NCI-H526 (cell line): ENCODE measurements around the gene RHEX.
"Not testable (repeated sequence)": the region's sequence is repeated elsewhere in the genome, so short reads cannot be mapped to it uniquely, and the experiment has no call there.

Experiments used
- DNase-seq, 2 experiments: peaks; one replicate each; lab custom pipeline; 2025; lab: John Stamatoyannopoulos, UW

RHEX gene

DNA sequence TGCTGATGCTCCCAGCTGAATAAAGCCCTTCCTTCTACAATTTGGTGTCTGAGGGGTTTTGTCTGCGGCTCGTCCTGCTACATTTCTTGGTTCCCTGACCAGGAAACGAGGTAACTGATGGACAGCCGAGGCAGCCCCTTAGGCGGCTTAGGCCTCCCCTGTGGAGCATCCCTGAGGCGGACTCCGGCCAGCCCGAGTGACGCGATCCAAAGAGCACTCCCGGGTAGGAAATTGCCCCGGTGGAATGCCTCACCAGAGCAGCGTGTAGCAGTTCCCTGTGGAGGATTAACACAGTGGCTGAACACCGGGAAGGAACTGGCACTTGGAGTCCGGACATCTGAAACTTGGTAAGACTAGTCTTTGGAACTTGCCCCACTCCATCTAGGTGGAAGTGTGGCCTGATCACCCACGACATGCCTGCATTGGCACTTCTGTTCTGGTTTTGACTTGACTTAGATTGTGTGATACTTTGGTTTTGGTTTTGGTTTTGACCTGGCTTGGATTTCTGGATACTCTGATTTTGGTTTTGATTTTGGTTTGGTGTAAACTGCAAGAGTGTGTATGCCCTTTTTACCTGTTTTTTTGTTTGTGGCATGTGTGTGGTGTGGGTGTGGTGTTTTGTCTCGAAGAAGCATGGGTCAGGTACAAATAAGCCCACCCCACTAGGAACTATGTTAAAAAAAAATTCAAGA lies at the start of gene RHEX:
TSS of gene RHEX (plus strand) at position 255 of the 692 bp plus-strand sequence. CDS start 44,656 bp downstream, outside the sequence.
- not testable (repeated sequence) for DNase-seq

DNA sequence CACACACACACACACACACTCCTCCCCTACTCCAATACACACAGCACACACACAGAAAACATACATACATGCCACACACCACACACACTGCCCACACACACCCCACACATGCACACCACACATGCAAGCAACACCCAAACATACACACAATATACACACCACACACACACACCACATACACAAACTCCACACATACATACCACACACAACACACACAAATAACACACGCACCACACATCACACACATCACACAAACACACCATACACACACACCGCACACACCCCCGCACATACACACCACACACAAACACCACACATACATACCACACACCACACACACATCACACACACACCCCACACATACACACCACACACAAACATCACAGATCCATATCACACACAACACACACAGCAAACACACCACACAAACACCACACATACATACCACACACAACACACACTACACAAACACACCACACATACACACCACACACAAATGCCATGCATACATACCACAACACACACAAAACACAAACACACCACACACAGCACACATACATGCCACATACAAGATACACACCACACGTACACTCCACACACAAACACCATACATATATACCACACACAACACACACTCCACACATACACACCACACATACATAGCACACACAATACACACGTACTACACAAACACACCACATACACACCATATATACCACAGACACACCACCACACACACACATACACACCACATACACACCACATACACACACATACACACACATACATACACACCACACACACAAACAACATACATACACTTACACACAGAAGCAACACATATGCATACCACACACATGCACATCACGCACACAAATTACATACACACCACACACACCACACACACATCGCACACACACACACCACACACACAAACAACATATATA lies 48.8 kb upstream of the RHEX start:
- DNase-seq = no peak

DNA sequence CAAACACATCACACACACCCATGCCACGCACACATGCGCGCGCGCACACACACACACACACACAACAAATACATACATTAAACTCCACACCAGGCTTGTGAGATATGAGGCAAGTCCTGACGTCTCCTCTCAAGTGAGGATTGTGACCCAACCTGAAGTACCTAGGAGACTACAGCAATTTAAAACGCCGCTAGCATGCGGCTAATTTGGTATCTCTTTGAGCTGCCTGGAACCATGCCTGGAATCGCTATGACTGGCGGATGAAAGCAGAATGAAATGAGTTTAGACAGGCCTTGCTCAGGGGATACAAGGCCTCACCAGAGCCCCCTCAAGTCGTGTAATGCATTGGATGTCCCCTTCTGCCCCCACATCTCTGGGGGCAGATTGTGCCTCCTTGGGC lies 48.1 kb upstream of the RHEX start:
- no peak for DNase-seq

DNA sequence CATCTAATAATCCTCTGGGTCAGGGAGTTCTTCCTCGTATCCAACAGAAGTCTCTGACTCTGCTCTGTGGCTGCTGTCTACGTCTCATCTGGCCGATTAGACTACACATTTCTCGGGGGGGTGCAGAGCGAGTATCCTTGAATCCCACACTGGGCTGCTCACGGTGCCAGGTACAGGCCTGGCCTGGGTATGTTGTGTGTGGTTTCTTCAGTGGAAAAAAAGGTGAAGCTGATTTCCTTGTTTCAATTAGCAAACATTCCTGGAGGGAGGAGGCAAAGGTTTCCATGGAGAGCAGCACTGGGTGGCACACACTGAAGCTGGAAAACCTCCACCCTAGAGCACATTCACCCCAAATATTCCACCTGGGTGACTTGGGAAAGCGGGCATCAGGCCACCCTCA lies 47.7 kb upstream of the RHEX start:
- no peak for DNase-seq

GRCh38 chr1:206005778-206006180 lies 47.2 kb upstream of the RHEX start:
- DNase-seq = no peak

- DNase-seq = no peak
Observed at GRCh38 chr1:206006946-206007345, 46.0 kb upstream of the RHEX start.

DNA sequence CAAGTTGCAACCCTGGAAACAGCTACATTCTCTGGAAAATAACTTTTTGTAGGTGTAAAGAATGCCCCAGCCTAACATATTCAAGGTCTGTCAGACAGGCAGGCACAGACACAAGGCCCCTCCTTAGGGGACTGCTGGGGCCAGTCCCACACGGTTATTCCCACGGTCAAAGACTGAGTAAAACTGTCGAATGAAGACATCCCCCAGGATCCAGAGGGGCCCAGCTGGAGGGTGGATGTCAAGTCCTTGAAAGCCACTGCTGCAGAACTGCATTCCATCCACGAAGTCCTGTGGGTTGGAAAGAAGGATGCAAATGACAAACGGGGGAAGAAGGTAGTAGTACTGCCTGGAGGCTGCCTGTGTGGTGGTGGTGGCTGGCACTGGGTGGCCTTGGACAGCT lies 42.9 kb upstream of the RHEX start:
- no peak for DNase-seq

- no peak for DNase-seq
Observed at GRCh38 chr1:206011057-206011456, 41.9 kb upstream of the RHEX start.

- DNase-seq = peak in 1 of 2 experiments; percentile 7
Observed at GRCh38 chr1:206012086-206012859, 40.7 kb upstream of the RHEX start.

DNA sequence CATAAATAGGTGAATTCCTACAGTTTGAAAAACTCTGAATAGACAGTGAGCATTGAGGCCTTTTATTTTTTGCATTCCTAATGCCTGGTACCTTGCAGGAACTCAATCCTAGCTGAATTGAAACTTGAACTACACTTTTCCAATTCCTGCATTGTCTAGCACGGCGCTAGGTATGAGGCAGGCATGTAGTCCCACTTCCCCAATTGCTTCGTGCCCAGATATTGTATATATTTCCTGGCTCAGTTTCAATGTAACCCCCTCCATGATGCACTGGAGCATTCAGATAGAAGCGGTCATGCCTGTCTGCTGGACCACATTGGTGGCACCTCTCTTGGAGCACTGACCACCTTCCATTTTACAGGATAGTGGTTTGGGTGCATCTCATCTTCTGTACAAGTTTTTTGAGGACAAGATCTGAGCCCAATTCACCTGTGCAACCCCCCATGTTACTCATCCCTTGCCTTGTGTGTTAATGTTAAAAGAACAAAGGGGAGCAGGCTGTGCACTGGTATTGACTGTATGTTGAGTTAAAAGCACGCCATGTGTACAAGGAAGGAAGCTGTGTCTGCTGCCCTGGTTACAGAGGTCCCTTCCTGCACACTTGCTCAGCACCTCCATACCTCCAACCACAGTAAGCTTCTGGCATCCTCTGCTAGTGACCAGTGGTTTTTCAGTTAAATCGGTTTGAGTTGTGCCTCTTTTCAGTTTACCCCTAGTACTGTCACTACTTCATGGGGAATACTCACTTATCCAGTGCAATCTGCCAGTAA lies 39.8 kb upstream of the RHEX start:
- no peak for DNase-seq

GRCh38 chr1:206014601-206015000 lies 38.4 kb upstream of the RHEX start:
- no peak for DNase-seq

DNA sequence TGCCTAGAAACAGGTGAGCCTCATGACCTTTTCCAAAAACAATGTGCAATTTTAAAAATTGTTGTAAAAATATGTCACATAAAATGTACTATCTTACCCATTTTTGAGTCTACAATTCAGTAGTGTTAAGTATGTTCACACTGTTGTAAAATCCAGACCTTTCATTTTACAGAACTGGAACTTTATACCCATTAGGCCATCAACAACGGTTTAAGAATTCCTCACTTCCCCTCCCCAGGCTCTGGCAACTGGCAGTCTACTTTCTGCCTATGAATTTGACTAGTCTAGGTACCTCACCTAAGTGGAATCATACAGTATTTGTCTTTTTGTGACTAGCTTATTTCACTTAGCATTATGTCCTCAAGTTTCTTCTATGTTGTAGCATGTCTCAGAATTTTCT lies 37.9 kb upstream of the RHEX start:
- DNase-seq = no peak

DNA sequence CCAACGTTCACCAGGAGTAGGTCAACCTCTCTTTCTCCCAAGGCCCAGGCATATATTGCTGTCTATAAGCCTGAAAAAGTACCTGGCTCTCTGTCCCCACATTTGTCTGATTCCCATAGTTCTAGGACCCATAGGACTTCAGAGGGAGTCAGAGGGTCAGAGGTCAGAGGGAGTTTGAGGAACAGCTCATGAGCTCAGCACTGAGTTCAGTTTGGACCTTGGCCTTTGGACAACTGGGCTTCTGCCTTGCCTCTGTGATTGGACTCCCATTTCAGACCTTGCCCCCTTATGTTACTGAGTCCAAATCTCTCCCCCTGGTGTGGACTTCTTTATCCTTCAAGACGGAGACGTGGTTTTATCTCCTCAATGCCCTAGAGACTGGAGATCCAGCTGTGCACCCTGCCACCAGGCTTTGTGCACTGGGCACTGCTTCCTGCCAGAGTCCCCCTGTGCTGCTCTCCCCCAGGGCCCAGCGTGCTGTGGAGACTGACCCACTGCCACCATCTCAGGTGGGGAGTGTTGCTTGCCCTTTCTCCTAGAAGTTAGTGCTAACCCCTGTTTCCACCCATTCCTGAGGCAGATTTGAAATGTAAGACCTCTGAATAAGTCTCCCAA lies 32.5 kb upstream of the RHEX start:
- no peak for DNase-seq

DNA sequence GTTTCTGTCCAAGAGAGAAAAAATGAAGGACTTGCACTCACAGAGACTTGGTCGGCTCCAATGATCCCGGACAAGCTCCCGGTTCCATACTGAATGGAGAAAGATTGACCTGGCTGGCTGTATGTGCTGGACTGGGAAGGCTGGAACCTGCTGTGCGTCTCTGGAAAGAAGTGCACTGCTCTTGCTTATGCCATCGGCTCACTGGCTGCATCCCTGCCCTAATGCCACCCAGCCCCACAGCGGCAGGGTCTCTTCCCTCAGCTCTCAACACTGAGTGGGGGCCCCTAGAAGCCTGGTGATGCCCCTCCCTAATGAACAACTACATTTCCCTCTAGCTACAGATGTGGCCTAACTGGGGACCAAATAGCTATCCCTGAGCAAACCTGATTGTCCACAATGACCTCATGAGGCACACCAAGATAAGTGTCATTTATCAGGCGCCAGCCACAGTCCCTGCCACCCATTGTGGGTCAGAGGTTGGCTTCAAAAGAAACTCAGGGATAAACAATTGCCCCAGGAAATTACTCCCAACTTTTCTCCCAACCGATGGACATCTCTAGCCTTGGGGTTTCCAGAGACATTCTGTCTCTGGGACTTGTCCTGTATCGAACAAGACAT lies 31.9 kb upstream of the RHEX start:
- no peak for DNase-seq

- no peak for DNase-seq
Observed at GRCh38 chr1:206021626-206022365, 31.2 kb upstream of the RHEX start.

- no peak for DNase-seq
Observed at GRCh38 chr1:206022766-206023165, 30.2 kb upstream of the RHEX start.

DNA sequence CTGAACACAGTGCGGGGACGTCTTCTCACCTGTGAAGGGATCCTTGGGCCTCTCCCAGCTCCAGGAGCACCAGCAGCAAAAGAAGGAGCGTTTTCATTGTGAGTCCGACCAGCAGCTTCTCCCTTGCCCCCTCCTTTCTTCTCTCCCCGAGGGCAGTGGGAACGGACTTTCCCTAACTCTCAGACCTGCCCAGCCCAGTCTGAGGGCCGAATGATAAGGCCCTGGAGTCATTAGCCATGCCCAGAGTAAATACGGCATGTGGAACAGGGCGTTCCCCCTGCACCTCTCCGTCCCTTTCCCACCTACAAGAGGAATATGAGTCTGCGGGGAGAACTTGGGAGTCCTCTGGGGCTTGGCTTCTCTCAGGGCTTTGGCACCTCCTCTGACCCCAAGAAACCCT lies 29.3 kb upstream of the RHEX start, which contains the start of gene CTSE:
TSS of gene CTSE (minus strand) at position 201 of the 400 bp plus-strand sequence. CDS start at position 97, 104 bp downstream.
- no peak for DNase-seq

- DNase-seq = no peak
Observed at GRCh38 chr1:206025283-206025820, 27.6 kb upstream of the RHEX start.

DNA sequence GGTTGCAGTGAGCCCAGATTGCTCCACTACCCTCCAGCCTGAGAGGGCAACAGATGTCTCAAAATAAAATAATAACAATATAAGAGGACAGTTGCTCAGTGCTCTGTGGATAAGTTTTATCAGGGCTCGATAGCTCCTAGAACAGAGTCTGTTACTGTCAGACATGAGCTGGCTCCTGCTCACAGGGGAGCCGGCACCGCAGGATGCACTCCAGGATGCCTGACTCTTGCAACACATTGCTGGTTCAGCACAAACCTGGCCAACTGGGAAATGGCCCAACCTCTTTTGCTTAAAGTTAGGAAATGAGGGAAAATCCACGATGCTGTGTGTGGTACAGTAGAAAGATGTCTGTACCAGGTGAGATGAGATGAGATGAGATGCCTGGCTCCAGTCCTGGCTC lies 23.5 kb upstream of the RHEX start:
- no peak for DNase-seq

GRCh38 chr1:206030191-206030590 lies 22.8 kb upstream of the RHEX start:
- no peak for DNase-seq
